Kidney epithelial cell (primary cell): ENCODE data around the gene CCNYL1. TPM values are rescaled to one million over a fixed set of nuclear protein-coding genes. Genes with fewer than 3 reads are reported as not detected.
"Not testable (repeated sequence)": the region's sequence is repeated elsewhere in the genome, so short reads cannot be mapped to it uniquely, and the experiment has no call there.

Experiments
- DNase-seq: peaks from one replicate; pipeline ENCODE4 v3.0.0-alpha.2; 2010; ENCODE audit warnings: low read depth
- H3K27me3 ChIP-seq: 2 replicates; pipeline ENCODE4 v1.6.0; 2011; ENCODE audit warnings: low read length; ENCODE audit not compliant: control insufficient read depth, insufficient read depth
- H3K36me3 ChIP-seq: 2 replicates; pipeline ENCODE4 v1.5.1; 2011; ENCODE audit warnings: low read length; ENCODE audit not compliant: control insufficient read depth, insufficient read depth
- H3K4me3 ChIP-seq: 2 replicates; pipeline ENCODE4 v1.5.1; 2011; ENCODE audit warnings: low read depth, mild to moderate bottlenecking, control low read depth, low read length
- CTCF ChIP-seq: IDR thresholded peaks from 2 replicates; pipeline ENCODE4 v1.5.1; 2011; ENCODE audit warnings: mild to moderate bottlenecking, moderate library complexity, low read length, control low read depth, inconsistent platforms; ENCODE audit not compliant: insufficient read depth, poor library complexity, severe bottlenecking
- total RNA-seq: library from RNA; depleted of rRNA; stranded (reverse); fragments of >200 nt; gene quantifications from 2 replicates; pipeline ENCODE4 v1.2.3, GENCODE V29; 2015

The CCNYL1 gene
- total RNA-seq, 1 donor from 2014 or later = 16.8 TPM

- DNase-seq = no peak
- Histone ChIP-seq H3K4me3 (no peak overlapping the region), H3K27me3 (no peaks in the 10 kb centered on the region), H3K36me3 (no peaks in the 10 kb centered on the region)
- TF ChIP-seq CTCF = no peak
Measured at GRCh38 chr2:207754498-207755383, 43.3 kb downstream of the CCNYL1 start.

GRCh38 chr2:207758025-207758424 is 46.6 kb downstream of the CCNYL1 start:
- DNase-seq = no peak
- no peak overlapping the region for H3K4me3 ChIP-seq
- H3K36me3 ChIP-seq = no peaks in the 10 kb centered on the region
- no peaks in the 10 kb centered on the region for H3K27me3 ChIP-seq
- TF ChIP-seq CTCF = no peak

- DNase-seq = no peak
- no peak for TF ChIP-seq CTCF
- Histone ChIP-seq H3K36me3 (no peaks in the 10 kb centered on the region), H3K4me3 (no peak overlapping the region), H3K27me3 (no peaks in the 10 kb centered on the region)
Measured at GRCh38 chr2:207759890-207760289, 48.5 kb downstream of the CCNYL1 start.

GRCh38 chr2:207760453-207760852 is 49.0 kb downstream of the CCNYL1 start:
- TF ChIP-seq CTCF = no peak
- H3K36me3 ChIP-seq = no peaks in the 10 kb centered on the region
- DNase-seq = no peak
- H3K4me3 ChIP-seq = no peak overlapping the region
- no peaks in the 10 kb centered on the region for H3K27me3 ChIP-seq

- not testable (repeated sequence) for H3K27me3 ChIP-seq, H3K36me3 ChIP-seq, DNase-seq, H3K4me3 ChIP-seq
Measured at GRCh38 chr2:207761426-207761825, 50.0 kb downstream of the CCNYL1 start.

- H3K27me3 ChIP-seq = no peaks in the 10 kb centered on the region
- no peak for DNase-seq
- H3K36me3 ChIP-seq = no peaks in the 10 kb centered on the region
- TF ChIP-seq CTCF = no peak
- no peak overlapping the region for H3K4me3 ChIP-seq
Measured at GRCh38 chr2:207762146-207762545, 50.7 kb downstream of the CCNYL1 start.
